ENCODE results near the gene TACC3.

- TF ChIP-seq CTCF (IDR thresholded peaks at IDR 0.05) (no peak), ZFX (IDR thresholded peaks at IDR 0.05; ENCODE audit: borderline replicate concordance) (no peak)
Measured at GRCh38 chr4:1784789-1785591, 63.7 kb downstream of the TACC3 start.

Data from 22Rv1 (cell line).